Activated CD8-positive, alpha-beta T cell treated with anti-CD3 and anti-CD28 coated beads for 36 hours (primary cell): ENCODE results near the gene ASTN1. TPM values are rescaled to one million over a fixed set of nuclear protein-coding genes. Genes with fewer than 3 reads are reported as not detected.

Experiments
- ATAC-seq: fragments of 200-7000 bp; cut with Tn5 transposase; one replicate; pipeline ENCODE4 v1.10.0; 2021; ENCODE audit warnings: mild to moderate bottlenecking, moderate library complexity
- CTCF ChIA-PET: fragments of 350-600 bp; sonication (Branson Sonifier 250); formaldehyde crosslinking; loops from one replicate; lab custom pipeline; 2021; ENCODE audit warnings: antibody characterized with exemption; lab: Charles Lee
- POLR2A ChIA-PET: fragments of 350-600 bp; sonication (Branson Sonifier 250); formaldehyde crosslinking; loops from one replicate; lab custom pipeline; 2021; ENCODE audit warnings: antibody characterized with exemption; lab: Charles Lee
- DNase-seq: peaks from one replicate; pipeline ENCODE4 v3.0.0-alpha.2; 2020
- H3K27ac Mint-ChIP-seq: one replicate; pipeline ENCODE4 v1.8.0; 2021; ENCODE audit warnings: mild to moderate bottlenecking, mixed read lengths
- H3K27me3 Mint-ChIP-seq: one replicate; pipeline ENCODE4 v1.8.0; 2021; ENCODE audit warnings: mixed read lengths
- H3K36me3 Mint-ChIP-seq: one replicate; pipeline ENCODE4 v1.8.0; 2021; ENCODE audit warnings: low read depth, mixed read lengths
- H3K4me1 Mint-ChIP-seq: one replicate; pipeline ENCODE4 v1.8.0; 2021; ENCODE audit warnings: low read depth, mixed read lengths
- H3K4me3 Mint-ChIP-seq: one replicate; pipeline ENCODE4 v1.8.0; 2021; ENCODE audit warnings: mild to moderate bottlenecking, moderate library complexity, mixed read lengths
- H3K9me3 Mint-ChIP-seq: one replicate; pipeline ENCODE4 v1.8.0; 2021; ENCODE audit warnings: mixed read lengths
- intact Hi-C: fragments of 100-400 bp; cut with micrococcal nuclease; formaldehyde crosslinking; loops from one replicate; pipeline ENCODE4 v1.10.0; 2022
- total RNA-seq, 2 experiments: library from RNA; stranded (reverse); gene quantifications; one replicate each; pipeline ENCODE4 v1.2.3, GENCODE V29; 2021
- TF ChIP-seq, protein P1 (sequence below): fragments of 200-600 bp; IDR thresholded peaks from one replicate; pipeline ENCODE4 v1.8.0; 2022; ENCODE audit warnings: antibody characterized with exemption, mild to moderate bottlenecking

The ASTN1 gene
- total RNA-seq, result not detected

DNA sequence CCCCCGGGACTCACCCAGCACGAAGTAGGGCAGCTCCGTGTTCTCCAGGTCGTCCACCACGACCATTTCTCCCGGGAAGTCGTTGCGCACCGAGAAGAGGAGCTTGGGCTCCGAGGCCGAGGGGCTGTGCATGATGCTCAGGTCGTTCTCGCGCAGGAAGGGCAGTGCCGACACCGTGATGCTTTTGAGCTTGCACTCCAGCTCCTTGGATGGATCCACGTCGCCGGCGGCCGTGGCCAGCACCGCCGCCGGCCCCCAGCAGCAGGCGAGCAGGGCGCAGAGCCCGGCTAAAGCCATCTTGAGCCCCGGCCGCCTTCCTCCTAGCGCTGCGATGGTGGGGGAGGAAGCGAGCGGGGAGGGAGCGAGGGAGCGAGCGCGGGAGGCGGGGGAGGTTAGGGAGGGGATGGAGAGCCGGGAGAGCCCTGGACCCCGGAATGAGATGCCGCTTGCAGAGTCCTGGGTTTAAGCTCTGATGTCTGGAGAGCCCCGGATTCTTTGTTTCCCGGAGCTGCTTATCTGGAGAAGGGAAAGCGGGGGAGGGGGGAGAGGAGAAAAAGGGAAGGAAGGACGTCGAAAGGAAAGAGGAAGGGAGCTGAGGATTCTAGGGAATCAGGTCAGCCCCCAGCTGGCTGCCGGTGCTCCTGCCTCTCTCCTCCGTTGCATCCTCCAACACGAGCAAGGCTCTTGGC is at the start of gene ASTN1:
Gene ASTN1, minus strand, starts transcription at position 333 of the 689 bp plus-strand sequence. Its CDS starts 36 bp downstream, at position 297.
- TF ChIP-seq, protein P1, sequence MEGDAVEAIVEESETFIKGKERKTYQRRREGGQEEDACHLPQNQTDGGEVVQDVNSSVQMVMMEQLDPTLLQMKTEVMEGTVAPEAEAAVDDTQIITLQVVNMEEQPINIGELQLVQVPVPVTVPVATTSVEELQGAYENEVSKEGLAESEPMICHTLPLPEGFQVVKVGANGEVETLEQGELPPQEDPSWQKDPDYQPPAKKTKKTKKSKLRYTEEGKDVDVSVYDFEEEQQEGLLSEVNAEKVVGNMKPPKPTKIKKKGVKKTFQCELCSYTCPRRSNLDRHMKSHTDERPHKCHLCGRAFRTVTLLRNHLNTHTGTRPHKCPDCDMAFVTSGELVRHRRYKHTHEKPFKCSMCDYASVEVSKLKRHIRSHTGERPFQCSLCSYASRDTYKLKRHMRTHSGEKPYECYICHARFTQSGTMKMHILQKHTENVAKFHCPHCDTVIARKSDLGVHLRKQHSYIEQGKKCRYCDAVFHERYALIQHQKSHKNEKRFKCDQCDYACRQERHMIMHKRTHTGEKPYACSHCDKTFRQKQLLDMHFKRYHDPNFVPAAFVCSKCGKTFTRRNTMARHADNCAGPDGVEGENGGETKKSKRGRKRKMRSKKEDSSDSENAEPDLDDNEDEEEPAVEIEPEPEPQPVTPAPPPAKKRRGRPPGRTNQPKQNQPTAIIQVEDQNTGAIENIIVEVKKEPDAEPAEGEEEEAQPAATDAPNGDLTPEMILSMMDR, result no peak
- H3K36me3 Mint-ChIP-seq, result no peaks in the 10 kb centered on the region
- no peaks in the 10 kb centered on the region for H3K9me3 Mint-ChIP-seq
- no peak for DNase-seq
- intact Hi-C loops, result no loop called here
- H3K4me3 Mint-ChIP-seq, result no peak within 1 kb of the TSS
- no peaks in the 10 kb centered on the region for H3K4me1 Mint-ChIP-seq
- H3K27ac Mint-ChIP-seq, result no peak within 1 kb of the TSS
- ChIA-PET POLR2A (no interaction called here), CTCF (no interaction called here)
- H3K27me3 Mint-ChIP-seq, result peaks cover 28% of the 10 kb centered on the region
- no peak for ATAC-seq

DNA sequence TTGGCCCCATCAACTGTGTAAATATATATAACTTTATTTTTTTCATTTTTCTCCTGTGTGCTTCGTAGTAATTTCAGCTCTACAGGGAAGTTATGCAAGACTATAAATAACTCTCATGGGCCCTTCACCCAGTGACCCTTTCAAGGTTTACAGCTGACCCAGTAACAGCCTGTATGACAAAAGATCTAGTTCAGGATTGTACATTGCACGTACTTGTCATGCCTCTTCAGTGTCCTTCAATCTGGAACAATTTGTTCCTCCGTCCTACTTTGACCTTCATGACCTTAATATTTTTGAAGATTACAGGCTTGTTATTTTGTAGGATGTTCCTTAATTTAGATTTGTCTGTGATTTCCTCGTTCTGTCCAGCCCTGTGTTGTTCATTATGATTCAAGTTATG is 46.7 kb upstream of the ASTN1 start:
- DNase-seq (no peak), ATAC-seq (no peak)
- Mint-ChIP-seq H3K4me1 (no peaks in the 10 kb centered on the region), H3K4me3 (no peak overlapping the region), H3K27ac (no peak overlapping the region), H3K9me3 (no peaks in the 10 kb centered on the region), H3K27me3 (no peaks in the 10 kb centered on the region), H3K36me3 (no peaks in the 10 kb centered on the region)
- ChIA-PET CTCF (no interaction called here), POLR2A (no interaction called here)
- intact Hi-C loops, result no loop called here
- TF ChIP-seq, protein P1, result no peak

DNA sequence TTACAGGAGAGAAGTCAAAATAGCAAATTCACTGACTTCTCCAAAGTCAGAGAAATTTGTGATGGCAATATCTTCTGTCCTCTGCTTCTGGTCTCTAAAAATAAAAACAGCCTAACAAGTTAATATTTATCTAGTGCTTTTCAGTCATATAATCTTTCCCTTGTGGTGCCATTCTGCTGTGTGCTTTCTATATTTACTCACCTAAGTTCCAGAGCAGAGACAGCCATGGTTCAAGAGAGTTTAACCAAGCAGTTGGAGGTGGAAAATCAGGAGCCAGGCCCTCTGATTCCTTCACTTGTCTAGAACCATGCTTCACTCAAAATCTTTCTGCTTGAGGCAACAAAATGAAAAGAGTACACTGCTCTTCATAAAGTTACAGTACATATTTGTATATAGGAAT is 45.6 kb upstream of the ASTN1 start:
- POLR2A ChIA-PET, result no interaction called here
- intact Hi-C loops, result no loop called here
- CTCF ChIA-PET, result no interaction called here
- Mint-ChIP-seq H3K27me3 (no peaks in the 10 kb centered on the region), H3K4me3 (no peak overlapping the region), H3K4me1 (no peaks in the 10 kb centered on the region), H3K36me3 (no peaks in the 10 kb centered on the region), H3K9me3 (no peaks in the 10 kb centered on the region), H3K27ac (no peak overlapping the region)
- no peak for DNase-seq
- no peak for ATAC-seq
- TF ChIP-seq, protein P1, result no peak

DNA sequence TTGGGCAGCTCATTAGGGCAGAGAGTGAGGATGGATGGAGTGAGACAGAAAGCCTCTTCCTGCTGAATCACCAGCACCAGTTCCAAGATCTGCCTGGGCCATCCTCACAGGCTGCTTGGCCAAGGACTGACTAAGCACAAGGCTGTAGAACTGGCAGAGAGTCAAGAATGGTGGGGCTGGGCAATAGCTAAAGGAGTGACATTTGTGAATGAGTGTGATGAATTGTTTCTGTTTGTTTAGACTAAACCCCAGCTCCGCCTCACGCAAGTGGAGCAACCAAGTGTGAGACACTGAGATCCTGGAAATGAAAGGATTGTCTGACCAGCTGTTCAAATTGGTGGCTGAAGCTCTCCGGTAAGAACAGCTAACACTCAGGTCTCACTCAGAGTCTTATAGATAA is 44.8 kb upstream of the ASTN1 start:
- Mint-ChIP-seq H3K27ac (no peak overlapping the region), H3K4me3 (no peak overlapping the region), H3K36me3 (no peaks in the 10 kb centered on the region), H3K4me1 (no peaks in the 10 kb centered on the region), H3K27me3 (no peaks in the 10 kb centered on the region), H3K9me3 (no peaks in the 10 kb centered on the region)
- DNase-seq, result no peak
- TF ChIP-seq, protein P1, result no peak
- ChIA-PET POLR2A (no interaction called here), CTCF (no interaction called here)
- no peak for ATAC-seq
- intact Hi-C loops, result no loop called here

DNA sequence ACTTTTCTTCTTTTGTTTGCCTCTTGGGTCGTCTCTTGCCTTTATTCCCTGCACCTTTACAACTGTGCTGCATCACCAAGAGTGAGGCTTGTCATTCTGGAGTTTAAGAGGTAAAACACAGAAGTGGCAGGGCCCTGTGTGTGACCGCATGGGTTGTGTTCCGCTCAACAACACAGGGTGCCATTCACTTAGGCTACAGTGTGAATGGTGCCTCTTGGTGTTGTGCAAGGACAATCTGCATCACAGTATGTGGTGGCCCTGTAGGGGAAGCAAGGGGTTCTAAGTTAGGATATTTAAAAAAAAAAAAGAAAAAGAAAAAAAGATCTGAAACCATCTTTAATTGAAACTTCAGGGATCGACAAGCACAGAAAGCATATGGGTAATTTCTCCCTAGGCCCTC is 44.4 kb upstream of the ASTN1 start:
- Mint-ChIP-seq H3K4me3 (no peak overlapping the region), H3K27ac (no peak overlapping the region), H3K27me3 (no peaks in the 10 kb centered on the region), H3K36me3 (no peaks in the 10 kb centered on the region), H3K4me1 (no peaks in the 10 kb centered on the region), H3K9me3 (no peaks in the 10 kb centered on the region)
- ChIA-PET CTCF (no interaction called here), POLR2A (no interaction called here)
- DNase-seq (no peak), ATAC-seq (no peak)
- TF ChIP-seq, protein P1, result no peak
- intact Hi-C loops, result no loop called here
